KOPT-K1 (cell line): Measurements from ENCODE around the gene KCNE3.

Source experiments
- H3K27ac ChIP-seq: fragments of 200-600 bp; sonication (generic); 2 replicates; pipeline ENCODE4 v1.5.1; 2016; ENCODE audit warnings: antibody characterized with exemption, mild to moderate bottlenecking, low read depth, low read length; ENCODE audit not compliant: poor library complexity, severe bottlenecking
- H3K36me3 ChIP-seq: fragments of 200-600 bp; sonication (generic); 2 replicates; pipeline ENCODE4 v1.5.1; 2017; ENCODE audit warnings: antibody characterized with exemption, mild to moderate bottlenecking, low read length, moderate library complexity; ENCODE audit not compliant: insufficient read depth
- H3K9me3 ChIP-seq: fragments of 200-600 bp; sonication (generic); 2 replicates; pipeline ENCODE4 v1.5.1; 2017; ENCODE audit warnings: antibody characterized with exemption, low read length, mild to moderate bottlenecking; ENCODE audit not compliant: insufficient read depth, poor library complexity, severe bottlenecking

KCNE3 gene

DNA sequence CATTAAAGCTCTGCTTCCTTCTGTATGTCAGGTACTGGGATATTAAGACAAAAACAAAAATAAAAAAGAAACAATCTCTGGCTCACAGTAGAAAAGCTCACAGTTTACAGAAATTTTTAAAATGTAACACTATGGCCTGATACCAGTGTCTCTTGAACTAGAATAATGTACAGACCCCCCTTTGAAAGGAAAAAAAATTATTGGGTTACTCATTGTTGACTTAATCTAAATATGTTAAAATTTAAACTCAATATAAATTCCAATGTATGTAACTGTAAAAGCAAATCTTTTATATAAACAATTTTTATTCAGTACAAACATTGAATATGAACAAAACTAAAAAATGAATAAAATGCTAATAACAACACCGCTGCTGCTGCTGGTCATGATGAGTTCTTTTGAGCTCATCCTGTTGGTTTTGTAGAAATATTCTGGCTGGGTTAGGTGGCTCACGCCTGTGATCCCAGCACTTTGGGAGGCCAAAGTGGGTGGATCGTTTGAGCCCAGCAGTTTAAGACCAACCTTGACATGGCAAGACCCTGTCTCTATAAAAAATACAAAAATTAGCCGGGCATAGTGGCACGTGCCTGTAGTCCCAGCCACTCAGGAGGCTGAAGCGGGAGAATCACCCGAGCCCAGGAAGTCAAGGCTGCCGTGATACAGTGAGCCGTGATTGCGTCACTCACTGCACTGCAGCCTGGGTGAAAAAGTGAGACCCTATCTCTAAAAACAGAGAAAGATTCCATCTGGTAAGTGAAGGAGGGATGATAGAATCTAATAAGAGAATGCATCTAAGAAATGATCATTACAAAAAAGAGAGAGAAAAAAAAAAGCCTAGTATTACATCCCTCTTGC lies 11.8 kb upstream of the KCNE3 start:
- H3K36me3 ChIP-seq = no peaks in the 10 kb centered on the region
- no peaks in the 10 kb centered on the region for H3K9me3 ChIP-seq
- no peak overlapping the region for H3K27ac ChIP-seq

DNA sequence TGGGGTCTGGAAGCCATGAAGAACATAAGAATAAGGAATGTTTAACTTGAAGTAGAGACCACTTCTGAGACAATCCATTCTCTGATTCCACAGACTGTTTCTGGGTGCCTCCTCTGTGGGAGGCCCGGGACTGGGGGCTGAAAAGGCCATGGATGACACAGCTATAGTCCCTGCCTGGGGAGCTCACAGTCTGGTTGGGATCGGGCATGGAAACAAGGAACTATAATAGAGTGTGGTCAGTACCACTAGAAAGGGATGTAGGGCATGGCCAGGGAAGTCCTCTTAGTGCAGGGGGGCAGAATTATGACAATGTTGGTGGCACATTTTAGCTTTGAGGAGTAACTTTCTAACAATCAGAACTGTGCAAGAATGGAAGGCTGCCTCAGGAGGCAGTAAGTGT lies 9.2 kb upstream of the KCNE3 start:
- Histone ChIP-seq H3K27ac (no peak overlapping the region), H3K9me3 (no peaks in the 10 kb centered on the region), H3K36me3 (no peaks in the 10 kb centered on the region)

DNA sequence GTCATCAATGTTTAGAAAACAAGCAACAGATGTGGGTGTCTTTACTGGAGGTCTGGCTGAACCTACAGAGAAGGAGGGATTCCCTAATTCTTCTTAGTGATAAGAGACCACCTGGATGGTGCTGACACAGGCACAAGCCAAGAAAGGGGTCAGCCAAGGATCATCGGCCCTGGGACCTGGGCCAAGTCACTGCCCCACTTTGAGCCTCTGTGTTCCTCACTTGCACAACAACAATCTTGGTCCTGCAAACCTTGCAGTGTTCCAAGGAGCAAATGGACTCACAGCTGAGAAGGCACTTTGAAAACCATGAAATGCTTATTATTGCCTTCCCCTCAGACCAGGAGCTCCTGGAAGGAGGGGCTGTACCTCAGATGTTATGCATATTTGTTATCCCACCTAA lies 7.0 kb upstream of the KCNE3 start:
- Histone ChIP-seq H3K27ac (no peak overlapping the region), H3K9me3 (no peaks in the 10 kb centered on the region), H3K36me3 (no peaks in the 10 kb centered on the region)

DNA sequence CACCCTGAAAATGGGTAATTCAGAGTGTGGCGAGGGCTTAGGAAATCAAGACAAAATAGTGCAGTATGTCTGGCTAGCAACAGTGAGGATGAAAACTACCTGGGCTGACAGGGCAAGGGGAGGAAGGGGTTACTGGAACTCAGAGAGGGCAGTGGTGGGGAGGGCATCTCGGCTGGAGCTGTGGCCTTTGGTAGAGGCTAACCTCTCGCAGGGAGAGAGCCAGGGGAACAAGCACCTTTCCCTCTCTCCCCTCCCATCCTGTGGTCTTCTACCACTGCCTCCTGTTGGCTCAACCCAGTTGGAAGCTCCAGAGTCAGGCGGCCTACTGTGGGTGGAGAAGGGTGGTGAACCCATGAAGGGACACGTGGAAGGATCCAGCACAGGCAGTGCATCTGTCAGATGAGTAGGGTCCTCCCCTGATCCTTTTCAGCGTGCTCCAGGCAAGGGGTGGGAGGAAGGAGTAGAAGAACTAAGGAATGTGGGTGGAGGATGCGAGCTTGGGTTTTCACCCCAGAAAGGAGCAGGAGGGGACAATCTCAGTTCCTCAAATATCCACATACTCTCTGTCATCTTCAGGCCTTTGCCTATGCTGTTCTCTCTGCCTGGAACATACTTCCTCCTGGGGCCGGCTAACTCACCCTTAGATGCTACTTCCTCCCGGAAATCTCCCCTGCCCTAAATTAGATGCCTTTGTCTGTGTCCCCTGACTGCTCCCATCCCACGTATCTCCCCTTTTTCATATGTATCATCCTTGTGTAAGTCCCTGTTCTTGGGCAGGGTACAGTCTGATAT lies 6.2 kb upstream of the KCNE3 start:
- no peaks in the 10 kb centered on the region for H3K9me3 ChIP-seq
- no peak overlapping the region for H3K27ac ChIP-seq
- H3K36me3 ChIP-seq = no peaks in the 10 kb centered on the region

DNA sequence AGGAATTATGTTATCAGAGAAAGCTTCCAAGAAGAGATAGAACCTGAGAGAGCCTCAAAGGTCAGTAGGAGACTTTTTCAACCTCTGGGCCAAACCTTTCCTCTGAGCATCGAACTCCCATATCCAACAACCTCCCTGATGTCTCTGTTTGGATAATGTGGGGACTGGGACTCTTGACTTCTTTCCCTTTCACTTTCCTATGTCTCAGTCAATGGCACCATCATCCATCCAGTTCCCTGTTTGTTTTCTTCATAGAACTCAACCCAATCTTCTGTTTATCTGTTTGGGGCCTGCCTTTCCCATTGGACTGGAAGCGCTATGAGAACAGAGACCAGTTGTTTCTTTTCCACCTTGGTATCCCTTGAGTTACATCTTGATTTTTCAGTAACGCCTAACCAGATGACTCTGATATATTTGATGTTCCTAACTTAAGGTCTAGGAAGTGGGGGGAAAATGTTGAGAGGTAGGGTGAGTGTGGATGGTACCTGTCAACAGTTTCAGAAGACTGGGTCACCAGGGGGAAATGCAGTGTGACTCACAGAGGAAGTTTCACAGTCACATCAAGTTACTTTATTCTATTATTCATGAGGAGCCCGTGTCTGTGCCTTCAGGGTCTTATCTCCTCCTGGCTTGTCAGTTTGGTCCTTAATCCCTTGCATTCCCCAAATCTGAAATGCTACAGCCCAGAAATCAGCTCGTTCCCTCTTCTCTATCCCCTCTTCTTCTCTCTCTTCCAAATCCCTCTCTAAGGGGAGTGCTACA lies 4.5 kb upstream of the KCNE3 start:
- no peaks in the 10 kb centered on the region for H3K36me3 ChIP-seq
- H3K9me3 ChIP-seq = no peaks in the 10 kb centered on the region
- H3K27ac ChIP-seq = no peak overlapping the region

DNA sequence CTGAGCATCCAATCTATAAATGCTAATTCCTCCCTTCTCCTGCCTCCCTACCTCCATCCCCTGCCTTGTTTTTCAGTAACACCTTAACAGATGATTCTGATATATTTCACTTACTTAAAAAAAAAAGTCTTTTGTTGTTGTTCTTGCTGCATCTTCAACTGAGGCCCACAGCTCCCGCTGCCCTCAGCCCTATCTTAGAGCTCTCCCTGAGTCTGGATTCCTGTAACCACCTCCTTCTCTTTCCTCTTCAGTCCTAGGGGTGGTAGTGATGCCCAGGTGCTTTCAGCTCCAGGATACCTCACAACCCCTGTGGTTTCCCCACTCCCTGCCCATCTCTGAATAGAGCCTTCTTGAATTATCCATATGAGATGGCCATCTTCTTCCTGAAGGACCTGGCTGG lies 3.7 kb upstream of the KCNE3 start:
- no peak overlapping the region for H3K27ac ChIP-seq
- H3K9me3 ChIP-seq = no peaks in the 10 kb centered on the region
- no peaks in the 10 kb centered on the region for H3K36me3 ChIP-seq

DNA sequence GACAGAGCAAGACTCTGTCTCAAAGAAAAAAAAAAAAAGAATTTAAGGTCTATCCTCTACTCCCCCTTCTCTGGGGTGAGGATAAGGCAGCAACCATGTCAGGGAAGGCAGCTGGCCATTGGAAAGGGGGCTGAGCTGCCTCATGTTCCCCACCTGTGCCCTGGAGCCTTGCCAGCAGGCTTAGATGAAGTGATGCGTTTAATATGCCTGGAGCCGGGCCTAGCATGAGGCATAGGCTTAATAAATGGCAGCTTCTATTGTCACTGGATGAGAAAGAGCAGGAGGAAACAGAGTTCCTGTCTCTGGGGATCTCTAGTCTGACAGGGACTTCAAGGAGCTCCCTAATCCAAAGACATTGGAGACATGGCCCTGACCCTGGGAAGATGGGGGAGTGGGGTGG lies 3.2 kb upstream of the KCNE3 start:
- Histone ChIP-seq H3K9me3 (no peaks in the 10 kb centered on the region), H3K27ac (no peak overlapping the region), H3K36me3 (no peaks in the 10 kb centered on the region)

DNA sequence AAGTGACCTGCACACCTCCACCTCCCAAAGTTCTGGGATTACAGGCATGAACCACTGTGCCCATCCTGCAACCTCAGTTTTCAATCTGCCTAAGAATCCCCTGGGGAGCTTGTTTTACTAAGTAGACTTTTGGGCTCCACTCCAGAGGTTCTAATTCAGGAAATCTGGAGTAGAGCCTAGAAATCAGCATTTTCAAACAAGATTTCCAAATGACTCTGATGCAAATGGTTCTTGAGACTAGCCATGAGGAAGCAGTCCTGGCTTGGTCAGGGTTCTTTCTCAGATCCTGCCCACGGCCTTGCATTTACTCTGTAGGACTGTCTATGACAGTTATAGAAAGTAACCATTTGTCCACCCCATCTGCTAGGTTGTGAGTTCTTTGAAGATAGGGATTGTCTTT lies 1.6 kb upstream of the KCNE3 start:
- no peak overlapping the region for H3K27ac ChIP-seq

DNA sequence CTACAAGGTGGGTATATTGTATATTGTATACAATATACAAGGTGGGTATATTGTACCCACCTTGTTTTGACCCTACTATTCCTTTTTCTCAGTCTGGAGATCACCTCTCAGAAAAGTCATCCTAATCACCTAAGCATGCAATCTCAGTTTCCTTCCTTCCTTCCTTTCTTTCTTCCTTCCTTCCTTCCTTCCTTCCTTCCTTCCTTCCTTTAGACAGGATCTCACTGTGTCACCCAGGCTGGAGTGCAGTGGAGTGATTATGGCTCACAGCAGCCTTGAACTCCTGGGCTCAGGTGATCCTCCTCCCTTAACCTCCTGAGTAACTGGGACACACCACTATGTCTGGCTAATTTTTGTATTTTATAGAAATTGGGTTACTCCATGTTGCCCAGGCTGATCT lies 1.2 kb upstream of the KCNE3 start:
- Histone ChIP-seq H3K9me3 (no peaks in the 10 kb centered on the region), H3K27ac (no peak overlapping the region), H3K36me3 (no peaks in the 10 kb centered on the region)

More for the DNA sequence above, 1.6 kb upstream of the KCNE3 start:
- H3K9me3 ChIP-seq = no peaks in the 10 kb centered on the region
- H3K36me3 ChIP-seq = no peaks in the 10 kb centered on the region

DNA sequence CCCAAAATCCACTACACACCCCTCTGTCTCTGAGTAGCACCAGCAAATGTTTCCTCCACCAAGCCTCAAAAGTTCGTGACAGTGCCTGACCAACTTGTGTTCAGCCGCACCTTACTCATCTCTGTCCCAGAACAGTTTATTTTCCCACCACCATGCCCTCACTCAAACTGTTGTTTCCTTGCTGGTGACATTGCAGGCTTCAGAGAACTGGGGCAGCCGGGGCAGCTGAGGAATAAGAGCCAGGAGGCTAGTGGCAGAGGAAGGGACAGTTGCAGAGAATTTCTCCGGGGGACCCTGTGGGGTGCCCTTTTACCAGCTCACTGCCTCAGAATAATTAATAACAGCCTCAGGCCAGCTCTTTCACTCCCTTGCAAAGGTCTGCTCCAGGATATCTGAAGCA lies 709 bp upstream of the KCNE3 start:
- H3K36me3 ChIP-seq = no peaks in the 10 kb centered on the region
- H3K27ac ChIP-seq = no peak overlapping the region
- H3K9me3 ChIP-seq = no peaks in the 10 kb centered on the region

DNA sequence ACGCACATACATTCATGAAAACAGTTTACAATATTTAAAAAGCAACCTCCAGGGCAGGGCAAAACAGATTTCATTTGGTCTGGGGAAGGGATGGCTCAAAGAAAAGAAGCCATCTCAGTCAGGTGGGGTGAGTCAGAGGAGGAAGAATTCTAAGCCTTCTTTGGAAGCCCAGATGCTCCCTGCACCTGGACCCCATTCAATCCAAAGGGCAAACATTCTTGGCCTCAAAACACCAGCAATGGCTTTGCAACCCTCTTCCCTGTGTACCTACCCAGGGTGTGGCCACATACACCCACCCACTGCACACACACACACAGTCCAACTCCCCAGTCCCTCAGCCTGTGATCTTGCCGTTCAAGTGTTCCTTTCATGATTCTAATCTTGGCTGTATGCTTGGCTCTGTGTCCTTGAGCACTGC lies 2.0 kb downstream of the KCNE3 start:
- no peaks in the 10 kb centered on the region for H3K9me3 ChIP-seq
- no peak overlapping the region for H3K27ac ChIP-seq
- no peaks in the 10 kb centered on the region for H3K36me3 ChIP-seq

DNA sequence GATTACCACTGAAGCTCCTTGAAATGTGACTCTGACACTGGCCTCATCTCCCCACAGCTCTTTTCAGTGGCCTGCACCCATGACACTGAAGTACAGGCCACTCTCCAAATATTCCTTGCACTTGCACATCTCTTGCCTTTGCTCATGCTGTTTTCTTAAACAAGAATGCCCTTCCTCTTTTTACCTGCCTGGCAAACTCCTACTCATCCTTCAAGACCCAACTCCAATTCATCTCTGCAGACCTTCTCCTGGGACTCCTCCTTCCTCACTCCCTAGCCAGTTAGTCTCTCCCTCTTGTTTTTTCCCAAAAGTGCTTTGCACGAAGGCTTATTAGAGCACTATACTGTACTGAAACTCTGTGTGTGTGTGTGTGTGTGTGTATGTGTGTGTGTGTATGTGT lies 2.6 kb downstream of the KCNE3 start:
- no peak overlapping the region for H3K27ac ChIP-seq
- no peaks in the 10 kb centered on the region for H3K9me3 ChIP-seq
- no peaks in the 10 kb centered on the region for H3K36me3 ChIP-seq

DNA sequence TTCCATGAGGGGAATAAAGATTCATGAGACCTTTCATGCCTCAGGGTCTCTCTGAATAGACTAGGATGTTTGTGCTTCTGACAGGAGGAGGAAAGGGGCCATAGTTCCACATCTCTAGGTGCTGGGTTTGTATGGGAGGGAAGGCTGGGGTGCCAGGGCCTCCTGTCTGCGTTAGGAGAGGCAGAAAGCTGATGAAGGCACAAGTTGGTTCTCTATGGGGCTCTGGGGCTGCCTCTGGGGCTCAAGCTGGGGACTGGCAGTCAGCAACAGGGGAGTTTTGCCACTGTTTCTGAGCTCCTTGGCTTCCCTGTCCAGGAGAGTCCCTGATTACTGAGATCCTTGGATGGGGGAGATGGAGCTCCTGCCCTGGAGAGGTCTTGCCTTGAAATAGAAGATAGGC lies 4.1 kb downstream of the KCNE3 start:
- no peak overlapping the region for H3K27ac ChIP-seq
- H3K36me3 ChIP-seq = no peaks in the 10 kb centered on the region
- H3K9me3 ChIP-seq = no peaks in the 10 kb centered on the region

DNA sequence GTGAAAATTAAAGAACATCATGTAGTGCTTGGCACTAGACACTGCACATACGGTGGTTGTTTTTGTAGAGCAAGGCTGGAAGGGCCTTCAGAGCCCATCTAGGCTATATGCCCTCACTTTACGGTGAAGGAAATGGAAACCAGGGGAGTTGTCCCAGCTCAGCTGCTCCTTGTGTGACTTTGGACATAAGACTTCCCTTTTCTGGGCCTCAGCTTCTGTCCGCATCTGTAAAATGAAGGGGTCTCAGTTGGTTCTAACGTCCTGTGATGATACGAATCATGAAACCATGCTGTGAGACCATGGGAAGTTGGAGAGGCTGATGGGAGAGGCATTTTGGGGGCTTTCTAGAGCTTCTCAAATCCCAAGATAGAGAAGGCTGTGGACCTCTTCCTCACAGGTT lies 4.7 kb downstream of the KCNE3 start:
- H3K36me3 ChIP-seq = no peaks in the 10 kb centered on the region
- H3K27ac ChIP-seq = no peak overlapping the region
- no peaks in the 10 kb centered on the region for H3K9me3 ChIP-seq

DNA sequence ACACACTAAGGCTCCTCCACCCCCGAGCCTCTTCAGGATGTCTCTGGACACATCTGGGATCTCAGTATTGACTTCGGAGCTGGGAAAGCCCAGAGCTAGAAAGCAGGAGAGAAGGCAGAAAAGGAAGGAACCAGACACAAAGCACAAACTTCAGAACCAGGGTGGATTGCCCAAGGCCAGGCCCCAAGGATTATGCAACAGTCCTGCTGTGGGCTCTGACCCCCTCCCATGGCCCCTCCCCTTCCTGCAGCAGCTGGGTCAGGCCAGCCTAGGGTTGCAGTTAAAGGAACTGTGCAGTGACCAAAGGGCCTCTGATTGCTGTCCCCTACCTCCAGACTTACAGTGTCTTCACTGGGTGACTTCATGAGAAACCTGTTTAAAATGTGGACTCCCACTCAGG lies 5.3 kb downstream of the KCNE3 start:
- H3K9me3 ChIP-seq = no peaks in the 10 kb centered on the region
- H3K36me3 ChIP-seq = no peaks in the 10 kb centered on the region
- H3K27ac ChIP-seq = no peak overlapping the region
